HL-60 (cell line): Measurements from ENCODE around the gene UNCX.

Source experiments
- DNase-seq, 2 experiments: peaks; one replicate each; pipeline ENCODE4 v3.0.0-alpha.2; 2010 to 2020; ENCODE audit warnings: low read depth in 1 of 2, low spot score in 1 of 2
- H3K27ac ChIP-seq: fragments of 250-450 bp; sonication (Bioruptor Pico); replicated peaks from 2 replicates; pipeline ENCODE4 v1.5.1; 2020; ENCODE audit warnings: mild to moderate bottlenecking, moderate library complexity
- H3K27me3 ChIP-seq: fragments of 250-450 bp; sonication (Bioruptor Pico); 2 replicates; pipeline ENCODE4 v1.5.1; 2021; ENCODE audit warnings: mild to moderate bottlenecking, moderate library complexity; ENCODE audit not compliant: insufficient read depth, poor library complexity, severe bottlenecking
- H3K4me3 ChIP-seq: replicated peaks from 2 replicates; pipeline ENCODE4 v1.5.1; 2011; ENCODE audit warnings: mild to moderate bottlenecking, control low read depth, low read length; ENCODE audit not compliant: insufficient read depth
- GABPA ChIP-seq: IDR thresholded peaks from 2 replicates; pipeline ENCODE4 v1.6.1; 2012; ENCODE audit warnings: low read depth
- POLR2AphosphoS5 ChIP-seq: IDR thresholded peaks from 2 replicates; pipeline ENCODE4 v1.6.1; 2012; ENCODE audit warnings: low read depth
- SPI1 ChIP-seq: IDR thresholded peaks from 2 replicates; pipeline ENCODE4 v1.6.1; 2012; ENCODE audit warnings: low read depth, mild to moderate bottlenecking, borderline replicate concordance
- TF ChIP-seq, protein P1 (sequence below): IDR thresholded peaks from one replicate; pipeline ENCODE4 v1.5.1; 2011; ENCODE audit warnings: low read length, control low read depth, inconsistent platforms; ENCODE audit not compliant: insufficient read depth
- TF ChIP-seq, protein P2 (sequence below): IDR thresholded peaks from 2 replicates; pipeline ENCODE4 v1.6.1; 2012; ENCODE audit warnings: low read depth; ENCODE audit not compliant: insufficient replicate concordance

The UNCX gene

GRCh38 chr7:1196950-1197349 lies 35.7 kb upstream of the UNCX start:
- no peak overlapping the region for H3K4me3 ChIP-seq
- TF ChIP-seq GABPA (no peak), POLR2AphosphoS5 (no peak), SPI1 (no peak)
- TF ChIP-seq, protein P1, sequence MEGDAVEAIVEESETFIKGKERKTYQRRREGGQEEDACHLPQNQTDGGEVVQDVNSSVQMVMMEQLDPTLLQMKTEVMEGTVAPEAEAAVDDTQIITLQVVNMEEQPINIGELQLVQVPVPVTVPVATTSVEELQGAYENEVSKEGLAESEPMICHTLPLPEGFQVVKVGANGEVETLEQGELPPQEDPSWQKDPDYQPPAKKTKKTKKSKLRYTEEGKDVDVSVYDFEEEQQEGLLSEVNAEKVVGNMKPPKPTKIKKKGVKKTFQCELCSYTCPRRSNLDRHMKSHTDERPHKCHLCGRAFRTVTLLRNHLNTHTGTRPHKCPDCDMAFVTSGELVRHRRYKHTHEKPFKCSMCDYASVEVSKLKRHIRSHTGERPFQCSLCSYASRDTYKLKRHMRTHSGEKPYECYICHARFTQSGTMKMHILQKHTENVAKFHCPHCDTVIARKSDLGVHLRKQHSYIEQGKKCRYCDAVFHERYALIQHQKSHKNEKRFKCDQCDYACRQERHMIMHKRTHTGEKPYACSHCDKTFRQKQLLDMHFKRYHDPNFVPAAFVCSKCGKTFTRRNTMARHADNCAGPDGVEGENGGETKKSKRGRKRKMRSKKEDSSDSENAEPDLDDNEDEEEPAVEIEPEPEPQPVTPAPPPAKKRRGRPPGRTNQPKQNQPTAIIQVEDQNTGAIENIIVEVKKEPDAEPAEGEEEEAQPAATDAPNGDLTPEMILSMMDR = no peak
- TF ChIP-seq, protein P2, sequence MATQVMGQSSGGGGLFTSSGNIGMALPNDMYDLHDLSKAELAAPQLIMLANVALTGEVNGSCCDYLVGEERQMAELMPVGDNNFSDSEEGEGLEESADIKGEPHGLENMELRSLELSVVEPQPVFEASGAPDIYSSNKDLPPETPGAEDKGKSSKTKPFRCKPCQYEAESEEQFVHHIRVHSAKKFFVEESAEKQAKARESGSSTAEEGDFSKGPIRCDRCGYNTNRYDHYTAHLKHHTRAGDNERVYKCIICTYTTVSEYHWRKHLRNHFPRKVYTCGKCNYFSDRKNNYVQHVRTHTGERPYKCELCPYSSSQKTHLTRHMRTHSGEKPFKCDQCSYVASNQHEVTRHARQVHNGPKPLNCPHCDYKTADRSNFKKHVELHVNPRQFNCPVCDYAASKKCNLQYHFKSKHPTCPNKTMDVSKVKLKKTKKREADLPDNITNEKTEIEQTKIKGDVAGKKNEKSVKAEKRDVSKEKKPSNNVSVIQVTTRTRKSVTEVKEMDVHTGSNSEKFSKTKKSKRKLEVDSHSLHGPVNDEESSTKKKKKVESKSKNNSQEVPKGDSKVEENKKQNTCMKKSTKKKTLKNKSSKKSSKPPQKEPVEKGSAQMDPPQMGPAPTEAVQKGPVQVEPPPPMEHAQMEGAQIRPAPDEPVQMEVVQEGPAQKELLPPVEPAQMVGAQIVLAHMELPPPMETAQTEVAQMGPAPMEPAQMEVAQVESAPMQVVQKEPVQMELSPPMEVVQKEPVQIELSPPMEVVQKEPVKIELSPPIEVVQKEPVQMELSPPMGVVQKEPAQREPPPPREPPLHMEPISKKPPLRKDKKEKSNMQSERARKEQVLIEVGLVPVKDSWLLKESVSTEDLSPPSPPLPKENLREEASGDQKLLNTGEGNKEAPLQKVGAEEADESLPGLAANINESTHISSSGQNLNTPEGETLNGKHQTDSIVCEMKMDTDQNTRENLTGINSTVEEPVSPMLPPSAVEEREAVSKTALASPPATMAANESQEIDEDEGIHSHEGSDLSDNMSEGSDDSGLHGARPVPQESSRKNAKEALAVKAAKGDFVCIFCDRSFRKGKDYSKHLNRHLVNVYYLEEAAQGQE = no peak
- H3K27me3 ChIP-seq = peaks cover 3% of the 10 kb centered on the region
- DNase-seq = no peak
- no peak overlapping the region for H3K27ac ChIP-seq

DNA sequence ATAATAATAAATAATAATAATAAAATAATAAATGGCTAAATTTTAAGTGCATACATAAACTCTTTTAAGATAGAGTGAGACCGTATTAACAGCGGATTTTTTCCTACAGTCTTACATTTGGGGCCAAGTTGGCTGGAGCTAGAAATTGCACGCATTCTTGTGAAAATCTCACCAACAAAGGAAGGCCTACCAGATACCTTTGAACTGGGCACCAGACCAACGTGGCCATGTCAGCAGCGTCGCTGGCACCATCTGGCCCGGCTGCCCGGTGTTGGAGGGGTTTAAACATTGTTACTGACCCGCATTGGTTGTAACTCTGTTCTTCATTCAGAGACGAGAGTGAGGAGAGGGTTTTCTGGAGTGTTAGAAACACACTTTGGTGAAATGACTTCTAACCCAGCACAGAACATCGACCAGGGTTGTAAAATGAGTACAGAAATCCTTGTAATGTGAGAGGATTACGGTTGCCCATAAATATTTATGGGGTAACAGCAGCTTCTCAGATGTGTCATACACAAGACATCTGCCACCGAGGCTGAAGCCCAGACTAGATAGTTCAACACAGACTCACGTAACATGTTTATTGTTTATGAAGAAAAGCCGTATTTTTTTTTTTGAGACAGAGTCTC lies 34.6 kb upstream of the UNCX start:
- Histone ChIP-seq H3K4me3 (no peak overlapping the region), H3K27me3 (peaks cover 3% of the 10 kb centered on the region), H3K27ac (no peak overlapping the region)
- TF ChIP-seq, protein P2 = no peak
- TF ChIP-seq, protein P1 = no peak
- TF ChIP-seq POLR2AphosphoS5 (no peak), SPI1 (no peak), GABPA (no peak)
- DNase-seq = no peak

DNA sequence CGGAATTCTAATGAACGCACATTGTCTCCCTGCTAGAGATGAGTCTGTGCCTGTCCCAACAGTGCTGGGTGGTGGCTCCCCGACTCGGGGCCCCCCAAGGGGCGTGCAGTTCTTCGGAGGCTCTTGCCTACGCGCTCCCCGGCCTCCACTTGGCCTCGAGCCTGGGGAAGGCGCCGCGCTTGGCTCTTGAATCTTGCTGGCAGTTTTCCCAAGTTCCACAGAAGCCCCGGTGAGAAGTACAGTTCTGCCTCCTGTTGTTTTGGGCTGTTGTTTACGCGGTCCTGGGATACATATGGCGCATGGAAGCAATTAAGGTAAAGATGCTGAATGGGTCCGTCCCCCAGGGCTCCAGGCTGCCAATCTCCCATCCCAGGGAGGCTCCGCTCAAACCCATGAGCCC lies 32.6 kb upstream of the UNCX start:
- Histone ChIP-seq H3K27ac (no peak overlapping the region), H3K27me3 (peaks cover 3% of the 10 kb centered on the region), H3K4me3 (no peak overlapping the region)
- no peak for DNase-seq
- TF ChIP-seq, protein P2 = no peak
- TF ChIP-seq POLR2AphosphoS5 (no peak), SPI1 (no peak), GABPA (no peak)
- TF ChIP-seq, protein P1 = no peak
